PC-3 (cell line): ENCODE data around the gene ARL2BP. TPM values are rescaled to one million over a fixed set of nuclear protein-coding genes. Genes with fewer than 3 reads are reported as not detected.
A peak's percentile ranks its signal among the peaks of the same experiment; 100 is the strongest.

ENCODE experiments used
- ATAC-seq: fragments of 200-7000 bp; cut with Tn5 transposase; 2 replicates; pipeline ENCODE4 v1.9.1; 2020; ENCODE audit warnings: mild to moderate bottlenecking, moderate library complexity
- BruUV-seq: library from RNA; stranded (reverse); fragments of 400-500 nt; replicated peaks from 2 replicates; lab custom pipeline; 2021; lab: Mats Ljungman, UMichigan
- CTCF ChIA-PET: fragments of 300-600 bp; sonication (Branson Sonifier 250); formaldehyde crosslinking; loops from one replicate; lab custom pipeline; 2022; ENCODE audit warnings: antibody characterized with exemption; lab: Charles Lee
- POLR2A ChIA-PET: fragments of 300-600 bp; sonication (Branson Sonifier 250); formaldehyde crosslinking; loops from one replicate; lab custom pipeline; 2022; ENCODE audit warnings: antibody characterized with exemption; ENCODE audit not compliant: unreplicated experiment; lab: Charles Lee
- DNase-seq: peaks from one replicate; pipeline ENCODE4 v3.0.0-alpha.2; 2015
- H2AFZ ChIP-seq: fragments of 300-600 bp; sonication (generic); 2 replicates; pipeline ENCODE4 v1.6.0; 2016; ENCODE audit warnings: antibody characterized with exemption, low read length
- H3F3A ChIP-seq: fragments of 300-600 bp; sonication (generic); one replicate; pipeline ENCODE4 v1.6.0; 2017; ENCODE audit warnings: antibody characterized with exemption, low read length, control low read depth, mild to moderate bottlenecking; ENCODE audit not compliant: unreplicated experiment
- H3K27ac ChIP-seq: fragments of 300-600 bp; sonication (generic); 2 replicates; pipeline ENCODE4 v1.5.1; 2016; ENCODE audit warnings: mild to moderate bottlenecking, low read length
- H3K27me3 ChIP-seq: fragments of 300-600 bp; sonication (generic); 2 replicates; pipeline ENCODE4 v1.6.1; 2016; ENCODE audit warnings: low read length, mixed read lengths
- H3K36me3 ChIP-seq: fragments of 300-600 bp; sonication (generic); 2 replicates; pipeline ENCODE4 v1.6.1; 2016; ENCODE audit warnings: low read depth, mixed run types, low read length, mixed read lengths
- H3K4me1 ChIP-seq: fragments of 300-600 bp; sonication (generic); 2 replicates; pipeline ENCODE4 v1.5.1; 2016; ENCODE audit warnings: low read length; ENCODE audit not compliant: insufficient read depth
- H3K4me2 ChIP-seq: fragments of 300-600 bp; sonication (generic); 2 replicates; pipeline ENCODE4 v1.6.0; 2016; ENCODE audit warnings: low read length
- H3K4me3 ChIP-seq: fragments of 300-600 bp; sonication (generic); 2 replicates; pipeline ENCODE4 v1.5.1; 2016; ENCODE audit warnings: mild to moderate bottlenecking, low read length, mixed read lengths
- H3K79me2 ChIP-seq: fragments of 300-600 bp; sonication (generic); 2 replicates; pipeline ENCODE4 v1.6.1; 2017; ENCODE audit warnings: low read length, mixed read lengths
- H3K9ac ChIP-seq: fragments of 300-600 bp; sonication (generic); 2 replicates; pipeline ENCODE4 v1.6.0; 2016; ENCODE audit warnings: mild to moderate bottlenecking, low read length
- H3K9me2 ChIP-seq: fragments of 300-600 bp; sonication (generic); replicated peaks from 2 replicates; pipeline ENCODE4 v1.6.1; 2016; ENCODE audit warnings: mixed run types, low read length, mixed read lengths
- H3K9me3 ChIP-seq: fragments of 300-600 bp; sonication (generic); 2 replicates; pipeline ENCODE4 v1.6.1; 2016; ENCODE audit warnings: low read length, mixed read lengths
- H4K20me1 ChIP-seq: fragments of 300-600 bp; sonication (generic); 2 replicates; pipeline ENCODE4 v1.6.1; 2016; ENCODE audit warnings: low read length, mixed read lengths
- EZH2 ChIP-seq: fragments of 300-600 bp; sonication (generic); IDR thresholded peaks from one replicate; pipeline ENCODE4 v1.6.1; 2017; ENCODE audit warnings: antibody characterized with exemption, mild to moderate bottlenecking, low read length; ENCODE audit not compliant: unreplicated experiment
- EZH2phosphoT487 ChIP-seq: fragments of 300-600 bp; sonication (generic); IDR thresholded peaks from 2 replicates; pipeline ENCODE4 v1.6.1; 2018; ENCODE audit warnings: mild to moderate bottlenecking, antibody characterized with exemption, low read length, borderline replicate concordance
- intact Hi-C: fragments of 100-400 bp; cut with micrococcal nuclease; formaldehyde crosslinking; loops from 2 replicates; pipeline ENCODE4 v1.9.0; 2023
- total RNA-seq: library from RNA; depleted of rRNA; stranded (reverse); fragments of >200 nt; gene quantifications from 2 replicates; pipeline ENCODE4 v1.2.3, GENCODE V29; 2014
- TF ChIP-seq, protein P1 (sequence below): fragments of 300-600 bp; sonication (generic); conservative IDR thresholded peaks from 2 replicates; pipeline ENCODE4 v1.5.1; 2017; ENCODE audit warnings: antibody characterized with exemption, low read depth, mild to moderate bottlenecking, low read length

Gene ARL2BP
- total RNA-seq, 1 experiment from 2014 or later: 38.4 TPM

DNA sequence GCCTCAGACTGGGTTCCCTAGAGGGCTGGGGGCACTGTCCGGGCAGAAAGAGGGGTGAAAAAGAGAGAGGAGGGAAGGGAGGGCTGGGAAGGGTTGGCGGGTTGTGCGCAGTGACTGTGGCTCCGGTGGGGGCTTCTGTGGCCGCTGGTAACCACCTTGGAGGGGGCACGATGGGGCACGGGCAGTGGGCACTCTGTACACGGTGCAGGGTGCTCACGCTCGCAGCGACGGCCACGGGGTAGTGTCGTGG lies 38.8 kb downstream of the ARL2BP start:
- Histone ChIP-seq H3K4me2 (peak overlapping the region; percentile 83; the same call in 1 of the 2 replicates), H3K4me3 (no peak overlapping the region), H3F3A (no peaks in the 10 kb centered on the region), H3K9me2 (no peaks in the 10 kb centered on the region), H3K9ac (no peak overlapping the region), H3K4me1 (peaks cover 13% of the 10 kb centered on the region), H3K27me3 (no peaks in the 10 kb centered on the region), H3K36me3 (no peaks in the 10 kb centered on the region), H3K9me3 (no peaks in the 10 kb centered on the region), H4K20me1 (no peaks in the 10 kb centered on the region), H2AFZ (no peak overlapping the region), H3K79me2 (no peaks in the 10 kb centered on the region), H3K27ac (no peak overlapping the region)
- DNase-seq (no peak), ATAC-seq (no peak)
- intact Hi-C loops: no loop called here
- ChIA-PET POLR2A (no interaction called here), CTCF (no interaction called here)
- no TSS peak for BruUV-seq
- TF ChIP-seq, protein P1, sequence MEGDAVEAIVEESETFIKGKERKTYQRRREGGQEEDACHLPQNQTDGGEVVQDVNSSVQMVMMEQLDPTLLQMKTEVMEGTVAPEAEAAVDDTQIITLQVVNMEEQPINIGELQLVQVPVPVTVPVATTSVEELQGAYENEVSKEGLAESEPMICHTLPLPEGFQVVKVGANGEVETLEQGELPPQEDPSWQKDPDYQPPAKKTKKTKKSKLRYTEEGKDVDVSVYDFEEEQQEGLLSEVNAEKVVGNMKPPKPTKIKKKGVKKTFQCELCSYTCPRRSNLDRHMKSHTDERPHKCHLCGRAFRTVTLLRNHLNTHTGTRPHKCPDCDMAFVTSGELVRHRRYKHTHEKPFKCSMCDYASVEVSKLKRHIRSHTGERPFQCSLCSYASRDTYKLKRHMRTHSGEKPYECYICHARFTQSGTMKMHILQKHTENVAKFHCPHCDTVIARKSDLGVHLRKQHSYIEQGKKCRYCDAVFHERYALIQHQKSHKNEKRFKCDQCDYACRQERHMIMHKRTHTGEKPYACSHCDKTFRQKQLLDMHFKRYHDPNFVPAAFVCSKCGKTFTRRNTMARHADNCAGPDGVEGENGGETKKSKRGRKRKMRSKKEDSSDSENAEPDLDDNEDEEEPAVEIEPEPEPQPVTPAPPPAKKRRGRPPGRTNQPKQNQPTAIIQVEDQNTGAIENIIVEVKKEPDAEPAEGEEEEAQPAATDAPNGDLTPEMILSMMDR: no peak
- TF ChIP-seq EZH2: no peak
- no peak for TF ChIP-seq EZH2phosphoT487

DNA sequence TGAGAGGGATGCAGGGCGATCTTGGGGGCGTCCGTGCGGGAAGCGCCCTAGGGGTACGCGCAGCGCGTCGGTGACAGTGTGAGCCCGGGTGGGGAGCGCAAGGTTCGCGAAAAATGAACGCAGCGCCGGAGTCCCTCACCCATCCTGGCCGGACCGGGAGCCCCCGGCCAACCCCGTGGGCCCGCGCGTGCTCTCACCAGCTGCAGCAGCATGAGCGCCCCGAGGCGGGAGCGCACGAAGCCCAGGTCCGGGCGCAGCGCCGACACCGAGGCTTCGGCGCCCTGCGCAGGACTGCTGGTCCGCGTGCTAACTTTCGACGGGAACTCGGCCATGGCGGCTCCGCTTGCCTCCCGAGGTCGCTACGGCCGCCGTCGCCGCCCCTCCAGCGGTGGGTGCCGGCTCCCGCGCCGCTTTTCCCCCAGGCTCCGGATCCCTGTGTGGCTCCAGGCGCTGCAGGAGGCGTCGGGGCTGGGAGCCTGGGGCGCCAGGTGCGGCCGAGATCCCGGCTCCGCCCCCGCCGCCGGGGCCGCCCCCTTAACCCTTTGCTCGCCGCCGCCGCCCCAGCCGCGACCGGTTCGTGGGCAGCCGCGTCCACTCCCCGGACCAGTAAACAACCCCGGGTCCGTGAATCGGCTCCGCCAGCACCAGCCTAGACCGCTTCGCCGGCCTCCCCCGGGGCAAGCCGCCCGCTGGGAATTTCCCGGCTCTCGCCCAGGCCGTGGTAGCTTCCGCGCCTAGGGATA lies 39.3 kb downstream of the ARL2BP start, which contains the start of gene PLLP:
TSS of gene PLLP (minus strand) at position 464 of the 743 bp plus-strand sequence. CDS start at position 332, 132 bp downstream.
- ATAC-seq (peak; percentile 58), DNase-seq (peak; percentile 30)
- Histone ChIP-seq H3K9ac (no peak within 1 kb of the TSS), H4K20me1 (no peaks in the 10 kb centered on the region), H3K9me2 (no peaks in the 10 kb centered on the region), H3K27me3 (no peaks in the 10 kb centered on the region), H3K79me2 (no peaks in the 10 kb centered on the region), H3K9me3 (no peaks in the 10 kb centered on the region), H3F3A (no peaks in the 10 kb centered on the region), H3K27ac (no peak within 1 kb of the TSS), H3K4me3 (peak within 1 kb of the TSS; percentile 72), H3K4me2 (peak within 1 kb of the TSS; percentile 83), H3K4me1 (peaks cover 12% of the 10 kb centered on the region), H2AFZ (peak within 1 kb of the TSS; percentile 87), H3K36me3 (no peaks in the 10 kb centered on the region)
- BruUV-seq: no TSS peak
- intact Hi-C loops: no loop called here
- TF ChIP-seq, protein P1: no peak
- TF ChIP-seq EZH2phosphoT487 (no peak), EZH2 (no peak)
- ChIA-PET POLR2A (no interaction called here), CTCF (no interaction called here)

DNA sequence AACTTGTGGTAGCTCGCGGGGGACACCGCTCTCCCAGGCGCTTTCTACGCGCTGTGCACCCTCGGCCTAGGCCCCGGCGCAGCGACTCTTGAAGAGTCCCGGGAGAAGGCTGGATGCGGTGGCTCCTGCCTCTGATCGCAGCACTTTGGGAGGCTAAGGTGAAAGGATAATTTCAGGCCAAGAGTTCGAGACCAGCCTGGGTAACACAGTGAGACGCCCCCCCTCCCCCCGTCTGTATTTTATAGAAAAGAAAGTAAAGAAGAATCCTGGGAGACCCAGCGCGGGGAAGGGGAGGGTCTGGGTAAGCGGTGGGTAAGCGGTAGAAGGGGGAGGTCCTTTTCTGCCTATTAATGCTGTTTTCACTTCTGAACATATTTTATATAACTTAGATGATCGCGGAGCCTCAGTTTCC lies 39.9 kb downstream of the ARL2BP start:
- no peaks in the 10 kb centered on the region for H3K79me2 ChIP-seq
- H3F3A ChIP-seq: no peaks in the 10 kb centered on the region
- H3K9ac ChIP-seq: no peak overlapping the region
- ChIA-PET POLR2A (no interaction called here), CTCF (no interaction called here)
- peak overlapping the region; percentile 72 for H3K4me3 ChIP-seq
- no peaks in the 10 kb centered on the region for H3K36me3 ChIP-seq
- H3K9me3 ChIP-seq: no peaks in the 10 kb centered on the region
- peaks cover 7% of the 10 kb centered on the region for H3K4me1 ChIP-seq
- peak overlapping the region; percentile 83 for H3K4me2 ChIP-seq
- TF ChIP-seq EZH2: no peak
- TF ChIP-seq EZH2phosphoT487: no peak
- TF ChIP-seq, protein P1: no peak
- BruUV-seq: no TSS peak
- peak overlapping the region; percentile 87 for H2AFZ ChIP-seq
- H3K9me2 ChIP-seq: no peaks in the 10 kb centered on the region
- intact Hi-C loops: no loop called here
- DNase-seq (no peak), ATAC-seq (no peak)
- no peaks in the 10 kb centered on the region for H4K20me1 ChIP-seq
- no peaks in the 10 kb centered on the region for H3K27me3 ChIP-seq
- no peak overlapping the region for H3K27ac ChIP-seq
